PC-9 (cell line): ENCODE data around the gene ADORA3. TPM values are rescaled to one million over a fixed set of nuclear protein-coding genes. Genes with fewer than 3 reads are reported as not detected.

ENCODE experiments used
- BruUV-seq: library from RNA; stranded (reverse); fragments of 400-500 nt; replicated peaks from 2 replicates; lab custom pipeline; 2021; lab: Mats Ljungman, UMichigan
- CTCF ChIA-PET: fragments of 300-600 bp; sonication (Branson Sonifier 250); formaldehyde crosslinking; loops from one replicate; lab custom pipeline; 2022; ENCODE audit warnings: antibody characterized with exemption; lab: Charles Lee
- POLR2A ChIA-PET: fragments of 300-600 bp; sonication (Branson Sonifier 250); formaldehyde crosslinking; loops from one replicate; lab custom pipeline; 2022; ENCODE audit warnings: antibody characterized with exemption; ENCODE audit not compliant: unreplicated experiment; lab: Charles Lee
- DNase-seq, 2 experiments: peaks; one replicate each; pipeline versions ENCODE4 v3.0.0 to v3.0.0-alpha.2; 2015 to 2022; ENCODE audit warnings: mixed read lengths in 1 of 2
- H2AFZ ChIP-seq: fragments of 200-600 bp; sonication (generic); 2 replicates; pipeline ENCODE4 v1.8.1; 2017; ENCODE audit warnings: antibody characterized with exemption
- H3F3A ChIP-seq: fragments of 200-600 bp; sonication (generic); 2 replicates; pipeline ENCODE4 v1.8.1; 2017; ENCODE audit warnings: antibody characterized with exemption, mild to moderate bottlenecking, low read depth; ENCODE audit not compliant: insufficient read depth
- H3K27ac ChIP-seq: fragments of 200-600 bp; sonication (generic); 2 replicates; pipeline ENCODE4 v1.6.1; 2016; ENCODE audit warnings: mixed run types
- H3K27me3 ChIP-seq: fragments of 200-600 bp; sonication (generic); 2 replicates; pipeline ENCODE4 v1.6.1; 2016; ENCODE audit warnings: low read depth, mixed run types; ENCODE audit not compliant: insufficient read depth
- H3K36me3 ChIP-seq: fragments of 200-600 bp; sonication (generic); 2 replicates; pipeline ENCODE4 v1.6.1; 2016; ENCODE audit warnings: low read depth, mixed run types
- H3K4me1 ChIP-seq: fragments of 200-600 bp; sonication (generic); replicated peaks from 2 replicates; pipeline ENCODE4 v1.6.1; 2016; ENCODE audit warnings: mixed run types; ENCODE audit not compliant: insufficient read depth
- H3K4me2 ChIP-seq: fragments of 200-600 bp; sonication (generic); 2 replicates; pipeline ENCODE4 v1.6.1; 2017; ENCODE audit warnings: mixed run types
- H3K4me3 ChIP-seq: fragments of 200-600 bp; sonication (generic); 2 replicates; pipeline ENCODE4 v1.6.1; 2016; ENCODE audit warnings: mixed run types
- H3K79me2 ChIP-seq: fragments of 200-600 bp; sonication (generic); 2 replicates; pipeline ENCODE4 v1.6.1; 2017; ENCODE audit warnings: low read depth, mixed run types
- H3K9me2 ChIP-seq: fragments of 200-600 bp; sonication (generic); 2 replicates; pipeline ENCODE4 v1.8.1; 2017; ENCODE audit warnings: mild to moderate bottlenecking; ENCODE audit not compliant: insufficient read depth
- H3K9me3 ChIP-seq: fragments of 200-600 bp; sonication (generic); 2 replicates; pipeline ENCODE4 v1.8.1; 2016; ENCODE audit warnings: low read depth; ENCODE audit not compliant: insufficient read depth
- H4K20me1 ChIP-seq: fragments of 200-600 bp; sonication (generic); 2 replicates; pipeline ENCODE4 v1.8.1; 2017; ENCODE audit not compliant: insufficient read depth
- EZH2 ChIP-seq: fragments of 200-600 bp; sonication (generic); IDR thresholded peaks from 2 replicates; pipeline ENCODE4 v1.8.0; 2017; ENCODE audit warnings: antibody characterized with exemption, low read depth
- intact Hi-C: fragments of 100-400 bp; cut with micrococcal nuclease; formaldehyde crosslinking; loops from one replicate; pipeline ENCODE4 v1.10.0; 2022; ENCODE audit not compliant: unreplicated experiment
- total RNA-seq: library from RNA; stranded (reverse); gene quantifications from 2 replicates; pipeline ENCODE4 v1.2.3, GENCODE V29; 2021
- TF ChIP-seq, protein P1 (sequence below): fragments of 200-600 bp; sonication (generic); conservative IDR thresholded peaks from 2 replicates; pipeline ENCODE4 v1.6.1; 2017; ENCODE audit warnings: mixed run types, antibody characterized with exemption, mild to moderate bottlenecking, moderate library complexity

Gene ADORA3
- total RNA-seq, 1 experiment from 2014 or later: not detected

DNA sequence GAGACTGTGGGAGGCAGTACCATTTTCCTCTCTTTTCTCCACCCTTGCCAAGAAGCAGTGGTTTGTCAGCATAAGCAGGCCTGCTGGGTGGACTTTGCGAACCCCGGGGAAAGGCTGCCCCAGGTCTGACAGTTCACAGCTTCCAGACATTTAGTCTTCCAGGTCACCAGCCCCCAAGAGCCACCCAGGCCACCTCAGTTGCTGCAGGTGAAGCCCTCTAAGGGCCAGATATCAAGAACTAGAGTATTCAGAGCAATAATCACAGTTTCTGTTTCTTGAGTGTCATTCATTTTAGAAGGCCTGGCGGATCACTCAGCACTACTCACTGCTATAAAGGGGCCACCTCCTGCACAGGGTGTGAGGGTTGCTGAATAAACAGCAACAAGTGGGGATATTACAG, 9.5 kb upstream of the ADORA3 start:
- peaks cover 9% of the 10 kb centered on the region for H3K4me1 ChIP-seq
- no peaks in the 10 kb centered on the region for H3K36me3 ChIP-seq
- ChIA-PET POLR2A (no interaction called here), CTCF (no interaction called here)
- TF ChIP-seq, protein P1, sequence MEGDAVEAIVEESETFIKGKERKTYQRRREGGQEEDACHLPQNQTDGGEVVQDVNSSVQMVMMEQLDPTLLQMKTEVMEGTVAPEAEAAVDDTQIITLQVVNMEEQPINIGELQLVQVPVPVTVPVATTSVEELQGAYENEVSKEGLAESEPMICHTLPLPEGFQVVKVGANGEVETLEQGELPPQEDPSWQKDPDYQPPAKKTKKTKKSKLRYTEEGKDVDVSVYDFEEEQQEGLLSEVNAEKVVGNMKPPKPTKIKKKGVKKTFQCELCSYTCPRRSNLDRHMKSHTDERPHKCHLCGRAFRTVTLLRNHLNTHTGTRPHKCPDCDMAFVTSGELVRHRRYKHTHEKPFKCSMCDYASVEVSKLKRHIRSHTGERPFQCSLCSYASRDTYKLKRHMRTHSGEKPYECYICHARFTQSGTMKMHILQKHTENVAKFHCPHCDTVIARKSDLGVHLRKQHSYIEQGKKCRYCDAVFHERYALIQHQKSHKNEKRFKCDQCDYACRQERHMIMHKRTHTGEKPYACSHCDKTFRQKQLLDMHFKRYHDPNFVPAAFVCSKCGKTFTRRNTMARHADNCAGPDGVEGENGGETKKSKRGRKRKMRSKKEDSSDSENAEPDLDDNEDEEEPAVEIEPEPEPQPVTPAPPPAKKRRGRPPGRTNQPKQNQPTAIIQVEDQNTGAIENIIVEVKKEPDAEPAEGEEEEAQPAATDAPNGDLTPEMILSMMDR: no peak
- no peak for TF ChIP-seq EZH2
- no peak overlapping the region for H2AFZ ChIP-seq
- no peaks in the 10 kb centered on the region for H4K20me1 ChIP-seq
- H3F3A ChIP-seq: peaks cover 2% of the 10 kb centered on the region
- no peak overlapping the region for H3K4me2 ChIP-seq
- H3K79me2 ChIP-seq: no peaks in the 10 kb centered on the region
- H3K9me3 ChIP-seq: no peaks in the 10 kb centered on the region
- no peaks in the 10 kb centered on the region for H3K27me3 ChIP-seq
- H3K9me2 ChIP-seq: no peaks in the 10 kb centered on the region
- H3K4me3 ChIP-seq: no peak overlapping the region
- BruUV-seq: no TSS peak
- no peak for DNase-seq
- H3K27ac ChIP-seq: no peak overlapping the region
- intact Hi-C loops: no loop called here

- no peak for DNase-seq
- no peak overlapping the region for H3K4me3 ChIP-seq
- no peaks in the 10 kb centered on the region for H3K27me3 ChIP-seq
- H3F3A ChIP-seq: peaks cover 8% of the 10 kb centered on the region
- TF ChIP-seq, protein P1: no peak
- TF ChIP-seq EZH2: no peak
- no peak overlapping the region for H3K27ac ChIP-seq
- BruUV-seq: no TSS peak
- CTCF ChIA-PET: no interaction called here
- POLR2A ChIA-PET: interaction anchor here (0.6 kb wide), 1 partner anchor 1209 kb away, joined by 6 read pairs; no protein-coding TSS in a partner anchor
- H4K20me1 ChIP-seq: no peaks in the 10 kb centered on the region
- H3K79me2 ChIP-seq: no peaks in the 10 kb centered on the region
- H2AFZ ChIP-seq: no peak overlapping the region
- H3K9me3 ChIP-seq: no peaks in the 10 kb centered on the region
- intact Hi-C loops: no loop called here
- H3K4me1 ChIP-seq: peaks cover 15% of the 10 kb centered on the region
- H3K36me3 ChIP-seq: no peaks in the 10 kb centered on the region
- no peaks in the 10 kb centered on the region for H3K9me2 ChIP-seq
- no peak overlapping the region for H3K4me2 ChIP-seq
These were observed 8.9 kb upstream of the ADORA3 start for GRCh38 chr1:111512132-111512889.

- Histone ChIP-seq H3F3A (peaks cover 17% of the 10 kb centered on the region), H3K27me3 (no peaks in the 10 kb centered on the region), H3K9me2 (no peaks in the 10 kb centered on the region), H3K4me2 (no peak overlapping the region), H3K4me1 (peaks cover 23% of the 10 kb centered on the region), H3K9me3 (no peaks in the 10 kb centered on the region), H4K20me1 (no peaks in the 10 kb centered on the region), H3K79me2 (no peaks in the 10 kb centered on the region), H3K36me3 (no peaks in the 10 kb centered on the region), H3K27ac (no peak overlapping the region), H3K4me3 (no peak overlapping the region), H2AFZ (no peak overlapping the region)
- POLR2A ChIA-PET: no interaction called here
- TF ChIP-seq EZH2: no peak
- TF ChIP-seq, protein P1: no peak
- DNase-seq: no peak
- CTCF ChIA-PET: no interaction called here
- no TSS peak for BruUV-seq
- intact Hi-C loops: no loop called here
These were observed 7.9 kb upstream of the ADORA3 start for GRCh38 chr1:111511370-111511769.
